Measurements from ENCODE around the gene UPF1. TPM values are rescaled to one million over a fixed set of nuclear protein-coding genes. Genes with fewer than 3 reads are reported as not detected.

The UPF1 gene
- total RNA-seq, 1 experiment from 2014 or later: 78.8 TPM

GRCh38 chr19:18854982-18855381, 23.2 kb downstream of the UPF1 start:
- no peak overlapping the region for H3K4me3 ChIP-seq
- H3K79me2 ChIP-seq (ENCODE audit: low read depth): peaks cover 18% of the 10 kb centered on the region
- no peaks in the 10 kb centered on the region for H3K9me2 ChIP-seq (ENCODE audit: insufficient read depth)
- no TSS peak for BruUV-seq (replicated peaks)
- peaks cover 16% of the 10 kb centered on the region; the same call in 1 of the 2 replicates for H3F3A ChIP-seq (ENCODE audit: insufficient read depth, low read depth)
- DNase-seq: no peak
- no peaks in the 10 kb centered on the region for H3K4me1 ChIP-seq (replicated peaks; ENCODE audit: insufficient read depth)
- no peak overlapping the region for H2AFZ ChIP-seq
- peaks cover 37% of the 10 kb centered on the region for H3K36me3 ChIP-seq (ENCODE audit: low read depth)
- H3K27ac ChIP-seq: no peak overlapping the region
- TF ChIP-seq CTCF (conservative IDR thresholded peaks at IDR 0.05) (no peak), EZH2 (IDR thresholded peaks at IDR 0.05; ENCODE audit: low read depth) (no peak)
- H3K9me3 ChIP-seq (ENCODE audit: insufficient read depth, low read depth): no peaks in the 10 kb centered on the region
- H3K27me3 ChIP-seq (ENCODE audit: insufficient read depth, low read depth): no peaks in the 10 kb centered on the region
- ChIA-PET POLR2A (ENCODE audit: unreplicated experiment) (no interaction called here), CTCF (no interaction called here)
- intact Hi-C loops (cut with micrococcal nuclease; ENCODE audit: unreplicated experiment): no loop called here
- H3K4me2 ChIP-seq: no peak overlapping the region
- H4K20me1 ChIP-seq (ENCODE audit: insufficient read depth): peaks cover 83% of the 10 kb centered on the region

DNA sequence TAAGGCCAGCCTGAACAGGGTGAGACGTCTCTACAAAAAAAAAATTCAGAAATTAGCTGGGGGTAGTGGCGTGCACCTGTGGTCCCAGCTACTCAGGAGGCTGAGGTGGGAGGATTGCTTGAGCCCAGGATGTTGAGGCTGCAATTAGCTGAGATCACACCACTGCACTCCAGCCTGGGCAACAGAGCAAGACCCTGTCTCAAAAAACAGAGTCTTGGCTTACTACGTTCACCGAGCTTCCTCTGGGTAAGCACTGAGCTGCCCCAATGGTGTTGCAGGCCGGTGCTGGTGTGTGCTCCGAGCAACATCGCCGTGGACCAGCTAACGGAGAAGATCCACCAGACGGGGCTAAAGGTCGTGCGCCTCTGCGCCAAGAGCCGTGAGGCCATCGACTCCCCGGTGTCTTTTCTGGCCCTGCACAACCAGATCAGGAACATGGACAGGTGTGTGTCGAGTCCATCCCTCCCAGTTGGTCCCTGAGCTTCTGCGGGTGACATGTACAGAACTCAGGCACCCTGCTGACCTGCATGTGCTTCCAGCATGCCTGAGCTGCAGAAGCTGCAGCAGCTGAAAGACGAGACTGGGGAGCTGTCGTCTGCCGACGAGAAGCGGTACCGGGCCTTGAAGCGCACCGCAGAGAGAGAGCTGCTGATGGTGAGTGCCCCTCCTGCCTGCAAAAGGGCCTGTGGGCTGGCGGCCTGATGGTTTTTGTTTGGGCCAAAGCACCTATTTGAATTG, 24.1 kb downstream of the UPF1 start:
- no peaks in the 10 kb centered on the region for H3K9me2 ChIP-seq (ENCODE audit: insufficient read depth)
- ChIA-PET POLR2A (ENCODE audit: unreplicated experiment) (interaction anchor here (0.6 kb wide), 1 partner anchor 435 kb away, joined by 5 read pairs; no protein-coding TSS in a partner anchor), CTCF (no interaction called here)
- no TSS peak for BruUV-seq (replicated peaks)
- peaks cover 76% of the 10 kb centered on the region for H4K20me1 ChIP-seq (ENCODE audit: insufficient read depth)
- peaks cover 30% of the 10 kb centered on the region for H3K36me3 ChIP-seq (ENCODE audit: low read depth)
- intact Hi-C loops (cut with micrococcal nuclease; ENCODE audit: unreplicated experiment): no loop called here
- H3K27ac ChIP-seq: no peak overlapping the region
- H3K9me3 ChIP-seq (ENCODE audit: insufficient read depth, low read depth): no peaks in the 10 kb centered on the region
- H3K4me1 ChIP-seq (replicated peaks; ENCODE audit: insufficient read depth): no peaks in the 10 kb centered on the region
- TF ChIP-seq CTCF (conservative IDR thresholded peaks at IDR 0.05) (no peak), EZH2 (IDR thresholded peaks at IDR 0.05; ENCODE audit: low read depth) (no peak)
- no peak for DNase-seq
- H3K4me2 ChIP-seq: no peak overlapping the region
- H3K27me3 ChIP-seq (ENCODE audit: insufficient read depth, low read depth): no peaks in the 10 kb centered on the region
- H3F3A ChIP-seq (ENCODE audit: insufficient read depth, low read depth): peaks cover 16% of the 10 kb centered on the region; the same call in 1 of the 2 replicates
- 0 out of 2 replicates have a peak, but pooled peaks cover 12% of the 10 kb centered on the region for H3K79me2 ChIP-seq (ENCODE audit: low read depth)
- H2AFZ ChIP-seq: no peak overlapping the region
- H3K4me3 ChIP-seq: no peak overlapping the region

DNA sequence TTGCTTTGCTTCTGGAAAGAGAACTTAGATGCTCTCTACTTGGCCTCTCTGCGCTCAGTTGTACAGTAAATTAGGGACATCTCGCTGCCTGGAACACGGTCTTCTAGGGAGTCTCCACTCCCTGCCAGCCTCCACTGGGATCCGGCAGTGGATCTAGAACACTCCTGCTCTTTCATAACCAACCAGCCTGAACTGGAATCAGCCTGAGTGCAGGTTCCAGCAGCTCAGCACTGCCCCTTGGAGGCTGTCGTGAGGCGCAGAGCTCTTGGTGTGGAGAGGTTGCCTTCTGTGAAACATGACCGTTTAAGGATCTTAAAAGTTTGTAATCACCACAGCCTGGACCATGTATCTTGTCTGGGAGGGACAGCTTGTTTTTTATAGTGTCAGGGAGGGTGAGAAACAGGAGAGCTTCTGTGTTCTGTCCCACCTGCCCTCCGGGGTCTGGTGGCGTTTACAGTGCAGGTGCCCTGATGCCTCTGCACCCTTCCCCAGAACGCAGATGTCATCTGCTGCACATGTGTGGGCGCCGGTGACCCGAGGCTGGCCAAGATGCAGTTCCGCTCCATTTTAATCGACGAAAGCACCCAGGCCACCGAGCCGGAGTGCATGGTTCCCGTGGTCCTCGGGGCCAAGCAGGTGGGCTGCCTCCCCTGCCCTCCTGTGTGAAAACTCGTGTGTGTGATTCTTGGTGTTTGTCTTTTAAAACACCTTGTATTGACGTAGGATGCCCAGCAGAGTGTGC, 24.8 kb downstream of the UPF1 start:
- Histone ChIP-seq H2AFZ (no peak overlapping the region), H3K4me3 (no peak overlapping the region), H3K79me2 (ENCODE audit: low read depth) (0 out of 2 replicates have a peak, but pooled peaks cover 5% of the 10 kb centered on the region), H3K9me2 (ENCODE audit: insufficient read depth) (no peaks in the 10 kb centered on the region), H3K9me3 (ENCODE audit: insufficient read depth, low read depth) (no peaks in the 10 kb centered on the region), H4K20me1 (ENCODE audit: insufficient read depth) (peaks cover 69% of the 10 kb centered on the region), H3K4me2 (no peak overlapping the region), H3K4me1 (replicated peaks; ENCODE audit: insufficient read depth) (no peaks in the 10 kb centered on the region), H3K27me3 (ENCODE audit: insufficient read depth, low read depth) (no peaks in the 10 kb centered on the region), H3K27ac (no peak overlapping the region), H3F3A (ENCODE audit: insufficient read depth, low read depth) (peaks cover 20% of the 10 kb centered on the region; the same call in 1 of the 2 replicates), H3K36me3 (ENCODE audit: low read depth) (peaks cover 31% of the 10 kb centered on the region)
- POLR2A ChIA-PET (ENCODE audit: unreplicated experiment): interaction anchor here (0.6 kb wide), 1 partner anchor 436 kb away, joined by 5 read pairs; no protein-coding TSS in a partner anchor
- BruUV-seq (replicated peaks): no TSS peak
- intact Hi-C loops (cut with micrococcal nuclease; ENCODE audit: unreplicated experiment): no loop called here
- CTCF ChIA-PET: no interaction called here
- TF ChIP-seq EZH2 (IDR thresholded peaks at IDR 0.05; ENCODE audit: low read depth) (no peak), CTCF (conservative IDR thresholded peaks at IDR 0.05) (peak; percentile 55)
- DNase-seq: no peak
